ENCODE data around the gene HLA-DRB1.

DNA sequence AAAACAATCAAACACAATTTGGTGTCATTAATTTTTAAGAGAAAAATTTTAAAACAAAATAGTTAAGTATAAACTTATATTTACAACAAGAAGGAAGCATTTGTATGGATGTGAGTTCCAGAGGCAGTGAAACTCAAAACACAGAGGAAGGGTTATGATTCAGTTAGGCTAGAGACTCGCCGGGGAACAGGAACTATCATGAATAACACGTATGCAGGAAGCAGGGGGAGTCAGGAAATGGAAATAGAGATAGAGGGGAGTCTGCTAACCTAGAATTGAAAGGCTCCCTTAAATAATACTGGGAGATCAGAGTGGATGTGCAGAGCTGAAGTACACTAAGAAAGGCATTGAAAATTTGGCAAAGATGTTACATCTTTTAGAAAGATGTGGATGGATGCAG is 14.2 kb upstream of the HLA-DRB1 start:
- TF ChIP-seq, protein P1, sequence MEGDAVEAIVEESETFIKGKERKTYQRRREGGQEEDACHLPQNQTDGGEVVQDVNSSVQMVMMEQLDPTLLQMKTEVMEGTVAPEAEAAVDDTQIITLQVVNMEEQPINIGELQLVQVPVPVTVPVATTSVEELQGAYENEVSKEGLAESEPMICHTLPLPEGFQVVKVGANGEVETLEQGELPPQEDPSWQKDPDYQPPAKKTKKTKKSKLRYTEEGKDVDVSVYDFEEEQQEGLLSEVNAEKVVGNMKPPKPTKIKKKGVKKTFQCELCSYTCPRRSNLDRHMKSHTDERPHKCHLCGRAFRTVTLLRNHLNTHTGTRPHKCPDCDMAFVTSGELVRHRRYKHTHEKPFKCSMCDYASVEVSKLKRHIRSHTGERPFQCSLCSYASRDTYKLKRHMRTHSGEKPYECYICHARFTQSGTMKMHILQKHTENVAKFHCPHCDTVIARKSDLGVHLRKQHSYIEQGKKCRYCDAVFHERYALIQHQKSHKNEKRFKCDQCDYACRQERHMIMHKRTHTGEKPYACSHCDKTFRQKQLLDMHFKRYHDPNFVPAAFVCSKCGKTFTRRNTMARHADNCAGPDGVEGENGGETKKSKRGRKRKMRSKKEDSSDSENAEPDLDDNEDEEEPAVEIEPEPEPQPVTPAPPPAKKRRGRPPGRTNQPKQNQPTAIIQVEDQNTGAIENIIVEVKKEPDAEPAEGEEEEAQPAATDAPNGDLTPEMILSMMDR (IDR thresholded peaks at IDR 0.05; ENCODE audit: borderline replicate concordance, extremely low read depth, low read length, poor library complexity, severe bottlenecking) = no peak
- TF ChIP-seq EZH2 (IDR thresholded peaks at IDR 0.05; ENCODE audit: borderline replicate concordance, low read depth, low read length, severe bottlenecking) = no peak
